ENCODE measurements around the gene ARID5A. TPM values are rescaled to one million over a fixed set of nuclear protein-coding genes. Genes with fewer than 3 reads are reported as not detected.

ARID5A gene
- total and polyA plus RNA-seq, 9 of the 15 experiments (the other 6 are each of a cell fraction or from before 2014, with no cell fraction given): 0.14 to 12.5 (median 3.0) TPM

GRCh38 chr2:96520231-96520630, 16.3 kb upstream of the ARID5A start:
- Histone ChIP-seq H2AFZ (ENCODE audit: low read depth, low read length) (no peak overlapping the region), H3K4me1 (replicated peaks in 1 of 2; ENCODE audit: control insufficient read depth in 2 of 2, insufficient read depth in 2 of 2, low read length in 2 of 2) (no peaks in the 10 kb centered on the region), H3K36me3 (ENCODE audit: control insufficient read depth, insufficient read depth, low read length) (no peaks in the 10 kb centered on the region), H3K9me1 (ENCODE audit: control insufficient read depth, insufficient read depth, low read length) (no peaks in the 10 kb centered on the region), H4K20me1 (replicated peaks; ENCODE audit: control insufficient read depth, insufficient read depth, low read length) (no peaks in the 10 kb centered on the region), H3K4me2 (ENCODE audit: insufficient read depth, low read length) (no peak overlapping the region), H3K79me2 (ENCODE audit: control insufficient read depth, insufficient read depth, low read length) (no peaks in the 10 kb centered on the region), H3K9me3 (replicated peaks; ENCODE audit: control insufficient read depth, insufficient read depth, low read depth, low read length) (no peaks in the 10 kb centered on the region), H3K9ac (ENCODE audit: insufficient read depth in 1 of 2, low read depth in 2 of 2, low read length in 2 of 2) (no peak overlapping the region), H3K27ac (ENCODE audit: extremely low read depth, low read depth, low read length) (no peak overlapping the region), H3K27me3 (ENCODE audit: control insufficient read depth in 2 of 2, insufficient read depth in 2 of 2, low read length in 2 of 2) (peaks cover 2 to 15% of the 10 kb centered on the region in 2 experiments; a peak in 4 of 5 replicates), H3K4me3 (no peak overlapping the region)
- ATAC-seq (no peak), DNase-seq (ENCODE audit: extremely low read depth in 1 of 4, low spot score in 3 of 4) (no peak), FAIRE-seq (no peak)
- no TSS peak for BruUV-seq (replicated peaks)
- intact Hi-C loops (cut with micrococcal nuclease) (no loop called here), in situ Hi-C loops (cut with MboI) (loop anchor here (25.0 kb wide), 2 partner anchors 508 to 733 kb away; no protein-coding TSS in a partner anchor)
- TF ChIP-seq ZNF507 (tag; conservative IDR thresholded peaks at IDR 0.05) (peak; percentile 98), OTX1 (CRISPR knock-in tag; IDR thresholded peaks at IDR 0.05) (no peak), RBM25 (IDR thresholded peaks at IDR 0.05; ENCODE audit: low read depth, low read length, severe bottlenecking) (peak; percentile 33)
- 7% methylated on average over 4 of the region's 4 CpGs for WGBS (ENCODE audit: insufficient coverage, low coverage, missing lambda C conversion rate)
- POLR2A ChIA-PET: no interaction called here
- CTCF ChIA-PET (ENCODE audit: low intra/inter-chr PET ratio): no interaction called here

GRCh38 chr2:96520697-96521096, 15.9 kb upstream of the ARID5A start:
- CTCF ChIA-PET (ENCODE audit: low intra/inter-chr PET ratio): no interaction called here
- no peak overlapping the region for H3K27ac ChIP-seq (ENCODE audit: extremely low read depth, low read depth, low read length)
- H3K4me2 ChIP-seq (ENCODE audit: insufficient read depth, low read length): no peak overlapping the region
- FAIRE-seq: no peak
- DNase-seq (ENCODE audit: extremely low read depth in 1 of 4, low spot score in 3 of 4): no peak
- BruUV-seq (replicated peaks): no TSS peak
- no peak overlapping the region for H2AFZ ChIP-seq (ENCODE audit: low read depth, low read length)
- no peaks in the 10 kb centered on the region for H3K9me1 ChIP-seq (ENCODE audit: control insufficient read depth, insufficient read depth, low read length)
- no peak overlapping the region for H3K4me3 ChIP-seq
- H3K36me3 ChIP-seq (ENCODE audit: control insufficient read depth, insufficient read depth, low read length): no peaks in the 10 kb centered on the region
- TF ChIP-seq ZBTB33 (CRISPR knock-in tag; IDR thresholded peaks at IDR 0.05) (peak; percentile 88), KDM1A (IDR thresholded peaks at IDR 0.05) (no peak), MEIS2 (IDR thresholded peaks at IDR 0.05; ENCODE audit: partially characterized antibody) (peak; percentile 19)
- POLR2A ChIA-PET: no interaction called here
- no peaks in the 10 kb centered on the region for H3K4me1 ChIP-seq (replicated peaks in 1 of 2; ENCODE audit: control insufficient read depth in 2 of 2, insufficient read depth in 2 of 2, low read length in 2 of 2)
- peaks cover 2 to 20% of the 10 kb centered on the region in 2 experiments; a peak in 4 of 5 replicates for H3K27me3 ChIP-seq (ENCODE audit: control insufficient read depth in 2 of 2, insufficient read depth in 2 of 2, low read length in 2 of 2)
- no peak overlapping the region for H3K9ac ChIP-seq (ENCODE audit: insufficient read depth in 1 of 2, low read depth in 2 of 2, low read length in 2 of 2)
- no peaks in the 10 kb centered on the region for H3K79me2 ChIP-seq (ENCODE audit: control insufficient read depth, insufficient read depth, low read length)
- intact Hi-C loops (cut with micrococcal nuclease) (no loop called here), in situ Hi-C loops (cut with MboI) (loop anchor here (25.0 kb wide), 2 partner anchors 508 to 733 kb away; no protein-coding TSS in a partner anchor)
- no peaks in the 10 kb centered on the region for H3K9me3 ChIP-seq (replicated peaks; ENCODE audit: control insufficient read depth, insufficient read depth, low read depth, low read length)
- 5% methylated on average over 3 of the region's 3 CpGs for WGBS (ENCODE audit: insufficient coverage, low coverage, missing lambda C conversion rate)
- no peak for ATAC-seq
- no peaks in the 10 kb centered on the region for H4K20me1 ChIP-seq (replicated peaks; ENCODE audit: control insufficient read depth, insufficient read depth, low read length)
